ENCODE measurements around the gene CUX1.

Gene CUX1

DNA sequence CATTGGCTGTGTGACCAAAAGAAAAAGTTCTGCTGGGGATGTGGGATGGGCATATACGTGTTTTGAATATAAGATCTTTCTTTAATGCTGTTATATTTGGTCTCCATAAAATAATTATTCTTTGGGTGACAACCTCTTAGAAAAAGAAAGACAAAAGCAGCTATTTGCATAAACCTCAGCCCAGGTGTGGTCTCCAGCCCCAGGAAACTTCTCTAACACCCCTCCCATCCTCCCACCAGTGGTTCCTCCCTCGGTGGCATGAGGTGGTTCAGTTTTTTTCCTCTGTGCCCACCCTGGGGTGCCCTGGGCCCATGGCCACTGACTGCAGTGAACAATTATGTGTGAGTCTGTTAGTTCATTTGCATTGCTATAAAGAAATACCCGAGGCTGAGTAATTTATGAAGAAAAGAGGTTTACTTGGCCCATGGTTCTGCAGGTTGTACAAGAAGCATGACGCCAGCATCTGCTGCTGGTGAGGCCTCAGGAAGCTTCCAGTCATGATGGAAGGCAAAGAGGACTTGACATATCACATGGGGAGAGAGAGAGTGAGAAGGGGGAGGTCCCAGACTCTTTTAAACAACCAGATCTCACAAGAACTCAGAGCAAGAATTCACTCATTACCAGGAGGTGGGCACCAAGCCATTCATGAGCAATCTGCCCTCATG, 165.9 kb downstream of the CUX1 start:
- H4K20me1 ChIP-seq (ENCODE audit: insufficient read depth, low read length) = no peaks in the 10 kb centered on the region
- TF ChIP-seq, protein P1, sequence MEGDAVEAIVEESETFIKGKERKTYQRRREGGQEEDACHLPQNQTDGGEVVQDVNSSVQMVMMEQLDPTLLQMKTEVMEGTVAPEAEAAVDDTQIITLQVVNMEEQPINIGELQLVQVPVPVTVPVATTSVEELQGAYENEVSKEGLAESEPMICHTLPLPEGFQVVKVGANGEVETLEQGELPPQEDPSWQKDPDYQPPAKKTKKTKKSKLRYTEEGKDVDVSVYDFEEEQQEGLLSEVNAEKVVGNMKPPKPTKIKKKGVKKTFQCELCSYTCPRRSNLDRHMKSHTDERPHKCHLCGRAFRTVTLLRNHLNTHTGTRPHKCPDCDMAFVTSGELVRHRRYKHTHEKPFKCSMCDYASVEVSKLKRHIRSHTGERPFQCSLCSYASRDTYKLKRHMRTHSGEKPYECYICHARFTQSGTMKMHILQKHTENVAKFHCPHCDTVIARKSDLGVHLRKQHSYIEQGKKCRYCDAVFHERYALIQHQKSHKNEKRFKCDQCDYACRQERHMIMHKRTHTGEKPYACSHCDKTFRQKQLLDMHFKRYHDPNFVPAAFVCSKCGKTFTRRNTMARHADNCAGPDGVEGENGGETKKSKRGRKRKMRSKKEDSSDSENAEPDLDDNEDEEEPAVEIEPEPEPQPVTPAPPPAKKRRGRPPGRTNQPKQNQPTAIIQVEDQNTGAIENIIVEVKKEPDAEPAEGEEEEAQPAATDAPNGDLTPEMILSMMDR (IDR thresholded peaks at IDR 0.05; ENCODE audit: low read length) = no peak
- TF ChIP-seq EZH2phosphoT487 (IDR thresholded peaks at IDR 0.05; ENCODE audit: low read length) = no peak
- no peak for TF ChIP-seq EZH2 (optimal IDR thresholded peaks at IDR 0.05; ENCODE audit: low read depth, low read length)
- H3K79me2 ChIP-seq (ENCODE audit: low read length) = peaks cover 39% of the 10 kb centered on the region
- peaks cover 17% of the 10 kb centered on the region for H3F3A ChIP-seq (ENCODE audit: insufficient read depth, low read length)
- no peaks in the 10 kb centered on the region for H3K27me3 ChIP-seq (replicated peaks; ENCODE audit: insufficient read depth, low read length)
- no peak for DNase-seq
- no peak overlapping the region for H3K27ac ChIP-seq (ENCODE audit: low read length)
- H3K9me3 ChIP-seq (replicated peaks; ENCODE audit: insufficient read depth, low read length) = no peaks in the 10 kb centered on the region
- H2AFZ ChIP-seq (ENCODE audit: low read length) = no peak overlapping the region
- peaks cover 15% of the 10 kb centered on the region for H3K4me1 ChIP-seq (ENCODE audit: low read length)
- H3K9ac ChIP-seq (ENCODE audit: low read length) = no peak overlapping the region
- no peak overlapping the region for H3K4me2 ChIP-seq (ENCODE audit: low read depth, low read length)
- H3K4me3 ChIP-seq (ENCODE audit: low read length) = no peak overlapping the region
- no peaks in the 10 kb centered on the region for H3K36me3 ChIP-seq (replicated peaks; ENCODE audit: insufficient read depth, low read length)
- H3K9me2 ChIP-seq (replicated peaks; ENCODE audit: insufficient read depth, low read length) = no peaks in the 10 kb centered on the region

DNA sequence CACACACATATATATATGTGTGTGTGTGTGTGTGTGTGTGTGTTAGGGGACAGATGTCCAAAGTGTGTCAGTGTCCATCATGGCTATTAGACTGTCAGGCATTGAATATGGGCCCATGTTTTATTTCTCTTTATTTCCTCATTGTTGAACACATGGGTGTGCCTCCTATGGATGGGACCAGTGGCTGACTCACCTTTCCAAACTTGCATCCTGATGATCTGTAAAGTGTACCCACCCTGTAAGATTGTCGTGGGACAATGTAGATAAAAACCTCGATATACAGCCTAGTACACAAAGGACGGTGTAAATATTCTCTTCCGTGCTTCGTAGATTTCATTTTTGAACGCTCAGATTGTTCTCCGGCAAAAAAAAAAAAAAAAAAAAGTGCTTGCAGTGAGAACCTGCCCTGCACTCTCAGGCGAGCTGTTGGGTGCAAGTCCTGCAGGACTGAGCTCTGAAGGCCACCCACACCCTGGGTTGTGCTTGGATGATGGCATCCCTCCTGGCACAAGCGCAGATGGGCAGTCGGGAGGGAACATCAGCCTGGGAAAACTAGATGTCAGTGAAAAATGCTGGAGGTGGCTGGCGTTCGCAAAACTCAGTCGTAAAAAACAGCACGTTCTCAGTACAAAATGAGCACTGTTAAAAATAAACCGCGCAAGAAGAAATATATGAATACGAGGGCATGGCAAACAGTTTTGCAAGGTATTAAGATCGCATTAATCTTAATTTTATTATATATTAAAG, 166.9 kb downstream of the CUX1 start:
- peaks cover 36% of the 10 kb centered on the region for H3K79me2 ChIP-seq (ENCODE audit: low read length)
- peaks cover 17% of the 10 kb centered on the region for H3F3A ChIP-seq (ENCODE audit: insufficient read depth, low read length)
- peaks cover 19% of the 10 kb centered on the region for H3K4me1 ChIP-seq (ENCODE audit: low read length)
- H3K9me2 ChIP-seq (replicated peaks; ENCODE audit: insufficient read depth, low read length) = no peaks in the 10 kb centered on the region
- DNase-seq = no peak
- H3K4me2 ChIP-seq (ENCODE audit: low read depth, low read length) = no peak overlapping the region
- H4K20me1 ChIP-seq (ENCODE audit: insufficient read depth, low read length) = no peaks in the 10 kb centered on the region
- no peak overlapping the region for H3K4me3 ChIP-seq (ENCODE audit: low read length)
- H2AFZ ChIP-seq (ENCODE audit: low read length) = no peak overlapping the region
- no peak overlapping the region for H3K9ac ChIP-seq (ENCODE audit: low read length)
- no peaks in the 10 kb centered on the region for H3K27me3 ChIP-seq (replicated peaks; ENCODE audit: insufficient read depth, low read length)
- TF ChIP-seq, protein P1 (IDR thresholded peaks at IDR 0.05; ENCODE audit: low read length) = no peak
- TF ChIP-seq EZH2phosphoT487 (IDR thresholded peaks at IDR 0.05; ENCODE audit: low read length) (no peak), EZH2 (optimal IDR thresholded peaks at IDR 0.05; ENCODE audit: low read depth, low read length) (no peak)
- H3K9me3 ChIP-seq (replicated peaks; ENCODE audit: insufficient read depth, low read length) = no peaks in the 10 kb centered on the region
- no peak overlapping the region for H3K27ac ChIP-seq (ENCODE audit: low read length)
- H3K36me3 ChIP-seq (replicated peaks; ENCODE audit: insufficient read depth, low read length) = no peaks in the 10 kb centered on the region

DNA sequence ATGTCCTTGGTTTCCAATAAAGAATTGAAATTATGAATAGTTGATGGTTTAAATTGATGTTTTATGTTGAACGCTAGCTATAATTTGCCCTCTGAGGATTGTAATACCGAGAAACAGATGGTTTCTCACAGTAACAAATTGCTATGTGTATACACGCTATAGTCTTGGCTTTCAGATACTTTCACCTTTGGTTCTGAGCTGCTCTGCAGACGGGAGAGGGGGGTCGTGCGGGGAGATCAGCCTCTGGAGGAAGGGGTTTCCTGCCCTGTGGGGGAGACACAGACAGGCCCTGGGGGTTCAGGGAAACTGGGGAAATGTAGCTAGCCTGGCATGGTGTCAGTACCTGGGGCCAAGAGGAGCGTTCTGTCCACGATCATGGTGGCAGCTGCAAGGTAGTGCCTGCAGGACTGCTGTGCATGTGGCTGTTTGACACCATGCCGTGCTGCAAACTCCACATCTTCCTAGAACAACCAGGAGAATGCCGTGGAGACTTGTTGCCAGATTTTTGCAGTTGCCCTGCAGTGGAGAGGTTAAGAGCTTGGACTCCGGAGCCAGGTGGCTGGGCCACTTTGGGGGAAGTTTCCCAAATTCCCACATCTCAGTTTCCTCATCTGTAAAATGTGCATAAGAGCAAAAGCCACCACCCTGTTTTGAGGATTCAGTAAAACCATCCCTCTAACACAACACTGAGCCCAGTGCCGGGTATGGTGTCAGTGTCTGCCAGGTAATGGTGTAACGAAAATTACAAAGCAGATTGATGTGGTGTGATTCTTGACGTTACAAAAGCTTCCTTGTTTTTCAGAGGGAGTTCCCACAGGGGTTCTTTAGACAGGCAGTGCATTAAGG, 167.9 kb downstream of the CUX1 start:
- H3F3A ChIP-seq (ENCODE audit: insufficient read depth, low read length) = peaks cover 24% of the 10 kb centered on the region
- H3K9me3 ChIP-seq (replicated peaks; ENCODE audit: insufficient read depth, low read length) = no peaks in the 10 kb centered on the region
- H3K4me3 ChIP-seq (ENCODE audit: low read length) = no peak overlapping the region
- H3K27me3 ChIP-seq (replicated peaks; ENCODE audit: insufficient read depth, low read length) = no peaks in the 10 kb centered on the region
- TF ChIP-seq EZH2phosphoT487 (IDR thresholded peaks at IDR 0.05; ENCODE audit: low read length) = no peak
- no peak for TF ChIP-seq EZH2 (optimal IDR thresholded peaks at IDR 0.05; ENCODE audit: low read depth, low read length)
- TF ChIP-seq, protein P1 (IDR thresholded peaks at IDR 0.05; ENCODE audit: low read length) = no peak
- no peak overlapping the region for H3K4me2 ChIP-seq (ENCODE audit: low read depth, low read length)
- no peak overlapping the region for H3K9ac ChIP-seq (ENCODE audit: low read length)
- no peaks in the 10 kb centered on the region for H4K20me1 ChIP-seq (ENCODE audit: insufficient read depth, low read length)
- no peaks in the 10 kb centered on the region for H3K36me3 ChIP-seq (replicated peaks; ENCODE audit: insufficient read depth, low read length)
- no peak overlapping the region for H2AFZ ChIP-seq (ENCODE audit: low read length)
- H3K27ac ChIP-seq (ENCODE audit: low read length) = no peak overlapping the region
- peaks cover 28% of the 10 kb centered on the region for H3K4me1 ChIP-seq (ENCODE audit: low read length)
- no peaks in the 10 kb centered on the region for H3K9me2 ChIP-seq (replicated peaks; ENCODE audit: insufficient read depth, low read length)
- H3K79me2 ChIP-seq (ENCODE audit: low read length) = peaks cover 33% of the 10 kb centered on the region
- no peak for DNase-seq

Measured in MM.1S (cell line).